Measurements from ENCODE around the gene ILKAP.

DNA sequence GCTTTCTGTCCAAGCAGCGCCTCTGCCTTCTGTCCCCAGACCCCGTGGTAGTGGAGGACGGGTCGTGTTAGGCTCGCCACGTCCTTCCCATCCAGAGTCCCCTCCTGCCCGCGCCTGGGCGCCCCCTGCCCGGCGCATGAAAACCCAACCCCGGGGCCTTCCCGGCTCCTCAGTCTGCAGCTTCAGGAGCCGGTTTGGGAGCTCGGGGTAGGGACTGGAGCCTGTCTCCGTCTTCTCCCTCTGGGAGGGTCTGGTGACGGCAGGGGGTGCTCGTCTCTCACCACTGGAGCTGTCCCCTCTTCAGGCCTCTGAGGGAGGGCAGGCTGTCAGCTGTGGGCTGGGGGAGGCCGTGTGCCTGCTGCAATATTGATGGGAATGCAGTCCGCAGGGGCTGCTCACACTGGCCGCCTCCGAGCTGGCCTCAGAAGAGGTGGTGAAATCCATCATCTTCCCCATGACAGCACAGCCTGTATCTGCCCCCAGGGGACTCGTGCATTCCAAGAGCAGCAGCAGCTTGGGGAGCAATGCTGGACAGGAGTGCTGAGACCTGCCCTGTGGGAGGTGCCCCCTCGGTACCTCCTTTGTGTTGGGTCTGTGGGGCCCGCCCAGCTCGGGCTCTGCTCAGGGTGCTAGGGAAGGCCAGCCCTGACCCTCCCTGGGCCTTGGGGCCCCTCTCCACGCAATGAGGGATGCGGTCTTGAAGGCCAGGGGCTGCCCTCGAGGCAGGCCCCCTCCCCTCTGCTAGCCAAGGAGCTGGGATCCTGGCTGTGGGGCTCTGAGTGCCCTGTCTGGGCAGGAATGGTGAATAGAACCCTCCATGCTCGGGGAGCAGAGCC is 82.8 kb downstream of the ILKAP start:
- TF ChIP-seq, protein P1, sequence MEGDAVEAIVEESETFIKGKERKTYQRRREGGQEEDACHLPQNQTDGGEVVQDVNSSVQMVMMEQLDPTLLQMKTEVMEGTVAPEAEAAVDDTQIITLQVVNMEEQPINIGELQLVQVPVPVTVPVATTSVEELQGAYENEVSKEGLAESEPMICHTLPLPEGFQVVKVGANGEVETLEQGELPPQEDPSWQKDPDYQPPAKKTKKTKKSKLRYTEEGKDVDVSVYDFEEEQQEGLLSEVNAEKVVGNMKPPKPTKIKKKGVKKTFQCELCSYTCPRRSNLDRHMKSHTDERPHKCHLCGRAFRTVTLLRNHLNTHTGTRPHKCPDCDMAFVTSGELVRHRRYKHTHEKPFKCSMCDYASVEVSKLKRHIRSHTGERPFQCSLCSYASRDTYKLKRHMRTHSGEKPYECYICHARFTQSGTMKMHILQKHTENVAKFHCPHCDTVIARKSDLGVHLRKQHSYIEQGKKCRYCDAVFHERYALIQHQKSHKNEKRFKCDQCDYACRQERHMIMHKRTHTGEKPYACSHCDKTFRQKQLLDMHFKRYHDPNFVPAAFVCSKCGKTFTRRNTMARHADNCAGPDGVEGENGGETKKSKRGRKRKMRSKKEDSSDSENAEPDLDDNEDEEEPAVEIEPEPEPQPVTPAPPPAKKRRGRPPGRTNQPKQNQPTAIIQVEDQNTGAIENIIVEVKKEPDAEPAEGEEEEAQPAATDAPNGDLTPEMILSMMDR (IDR thresholded peaks at IDR 0.05; ENCODE audit: low read length), result no peak
- no peak for TF ChIP-seq EZH2 (optimal IDR thresholded peaks at IDR 0.05; ENCODE audit: low read depth, low read length)

All from MM.1S (cell line).